Duodenal mucosa (tissue), 2 donors: ENCODE measurements around the gene ATOSA.

ENCODE experiments used
- H3K27ac ChIP-seq: one replicate; pipeline ENCODE4 v1.7.0; 2013; ENCODE audit warnings: low read depth, low read length
- H3K27me3 ChIP-seq, 2 donors: one replicate each; pipeline ENCODE4 v1.7.0; 2013; ENCODE audit warnings: low read length in 2 of 2, control low read depth in 1 of 2; ENCODE audit not compliant: insufficient read depth in 2 of 2, control insufficient read depth in 1 of 2
- H3K36me3 ChIP-seq, 2 donors: one replicate each; pipeline ENCODE4 v1.7.0; 2013; ENCODE audit warnings: low read length in 2 of 2, control low read depth in 1 of 2; ENCODE audit not compliant: insufficient read depth in 2 of 2, control insufficient read depth in 1 of 2
- H3K4me1 ChIP-seq, 2 donors: one replicate each; pipeline ENCODE4 v1.7.0; 2013; ENCODE audit warnings: low read length in 2 of 2, control low read depth in 1 of 2; ENCODE audit not compliant: insufficient read depth in 2 of 2, control insufficient read depth in 1 of 2
- H3K4me3 ChIP-seq, 2 donors: one replicate each; pipeline ENCODE4 v1.7.0; 2013; ENCODE audit warnings: low read length in 2 of 2, low read depth in 1 of 2
- H3K9ac ChIP-seq, 2 donors: one replicate each; pipeline ENCODE4 v1.7.0; 2013; ENCODE audit warnings: low read length in 2 of 2, low read depth in 1 of 2
- H3K9me3 ChIP-seq, 2 donors: one replicate each; pipeline ENCODE4 v1.7.0; 2013; ENCODE audit warnings: low read length in 2 of 2, control low read depth in 1 of 2; ENCODE audit not compliant: control insufficient read depth in 1 of 2

Gene ATOSA

DNA sequence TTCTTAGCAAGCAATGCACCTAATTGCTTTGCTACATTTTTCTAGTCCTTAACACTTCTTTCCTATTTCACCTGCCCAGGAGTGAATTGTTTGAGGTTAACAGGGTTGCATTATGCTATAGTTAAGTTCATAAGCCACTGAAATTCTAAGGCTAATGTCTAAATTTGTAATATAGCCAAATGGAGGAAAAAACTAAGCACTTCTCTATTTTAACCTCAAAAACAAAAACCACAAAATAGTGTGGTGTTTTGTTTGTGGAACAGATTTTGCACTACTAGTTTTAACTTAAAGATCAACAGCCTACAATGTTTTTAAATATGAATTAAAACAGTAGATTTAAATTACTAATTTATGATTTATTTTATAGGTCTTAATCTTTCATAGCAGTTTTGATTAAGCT lies 5.5 kb downstream of the ATOSA start:
- H3K27ac ChIP-seq, result no peak overlapping the region
- H3K9ac ChIP-seq, result no peak overlapping the region
- H3K36me3 ChIP-seq, result peaks cover 15 to 31% of the 10 kb centered on the region in 2 donors
- peaks cover 24 to 25% of the 10 kb centered on the region in 2 donors for H3K4me1 ChIP-seq
- no peaks in the 10 kb centered on the region for H3K27me3 ChIP-seq
- no peak overlapping the region for H3K4me3 ChIP-seq
- no peaks in the 10 kb centered on the region for H3K9me3 ChIP-seq

DNA sequence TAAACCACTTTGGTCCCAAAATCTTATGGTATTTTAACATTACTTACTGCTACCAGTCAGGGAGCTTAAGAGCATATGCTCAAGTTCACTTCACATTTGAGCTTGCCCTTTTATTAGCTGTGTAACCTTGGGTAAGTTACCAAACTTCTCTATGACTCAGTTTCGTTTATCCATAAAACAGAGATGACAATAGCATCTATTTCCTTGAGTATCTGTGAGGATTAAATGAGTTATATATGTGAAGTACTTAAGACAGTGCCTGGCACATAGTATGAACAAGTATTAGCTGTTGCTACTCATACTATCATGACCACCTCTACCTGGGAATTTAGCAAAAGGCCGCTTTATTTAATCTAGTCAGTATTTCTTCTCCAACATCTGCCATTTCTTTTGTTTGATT lies 5.9 kb downstream of the ATOSA start:
- H3K4me3 ChIP-seq, result no peak overlapping the region
- H3K9ac ChIP-seq, result no peak overlapping the region
- H3K4me1 ChIP-seq, result peaks cover 24 to 25% of the 10 kb centered on the region in 2 donors
- no peaks in the 10 kb centered on the region for H3K27me3 ChIP-seq
- no peaks in the 10 kb centered on the region for H3K9me3 ChIP-seq
- H3K36me3 ChIP-seq, result peaks cover 15 to 33% of the 10 kb centered on the region in 2 donors
- H3K27ac ChIP-seq, result no peak overlapping the region

DNA sequence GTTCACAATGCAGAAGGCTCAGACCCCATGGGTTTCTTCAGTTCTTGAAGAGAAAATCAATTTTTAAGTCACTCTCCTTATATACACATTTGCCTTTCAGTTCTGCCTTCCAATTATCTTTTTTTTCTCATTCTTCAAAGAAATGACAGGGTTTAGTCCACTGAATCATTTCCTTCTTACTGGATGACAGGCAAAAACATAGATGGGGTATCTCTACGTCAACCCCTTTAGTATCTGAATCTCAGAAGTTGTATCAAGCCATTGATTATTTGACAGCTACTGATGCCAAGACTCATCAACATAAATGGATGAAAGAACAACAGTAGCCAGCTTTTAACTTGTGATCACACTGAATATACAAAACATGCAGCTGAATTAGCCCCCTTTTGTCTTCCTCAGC lies 6.5 kb downstream of the ATOSA start:
- Histone ChIP-seq H3K27ac (no peak overlapping the region), H3K36me3 (peaks cover 15 to 40% of the 10 kb centered on the region in 2 donors), H3K9me3 (no peaks in the 10 kb centered on the region), H3K4me3 (no peak overlapping the region), H3K4me1 (peaks cover 21 to 25% of the 10 kb centered on the region in 2 donors), H3K9ac (no peak overlapping the region), H3K27me3 (no peaks in the 10 kb centered on the region)

DNA sequence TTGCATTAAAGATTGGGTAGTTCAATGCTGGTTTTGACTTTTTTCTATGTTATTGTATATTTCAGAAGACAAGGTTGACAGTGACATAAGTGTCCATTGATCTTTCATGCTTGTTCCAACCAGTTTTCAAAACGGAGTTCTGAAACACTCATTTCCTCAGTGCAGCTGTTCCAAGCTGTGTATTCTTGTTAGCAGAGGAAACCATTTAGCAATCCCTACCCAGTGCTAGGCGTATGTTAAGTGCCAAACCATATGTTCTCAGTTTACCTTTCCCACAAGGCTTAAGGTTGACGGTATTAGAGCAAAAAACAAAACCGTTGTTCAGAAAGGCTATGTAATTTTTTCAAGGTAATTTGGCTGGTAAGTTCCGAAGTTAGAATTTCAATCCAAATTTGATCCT lies 9.1 kb downstream of the ATOSA start:
- peaks cover 19 to 57% of the 10 kb centered on the region in 2 donors for H3K36me3 ChIP-seq
- H3K9ac ChIP-seq, result no peak overlapping the region
- no peaks in the 10 kb centered on the region for H3K9me3 ChIP-seq
- no peak overlapping the region for H3K27ac ChIP-seq
- H3K4me3 ChIP-seq, result no peak overlapping the region
- H3K27me3 ChIP-seq, result no peaks in the 10 kb centered on the region
- H3K4me1 ChIP-seq, result peaks cover under 1 to 8% of the 10 kb centered on the region in 2 donors

DNA sequence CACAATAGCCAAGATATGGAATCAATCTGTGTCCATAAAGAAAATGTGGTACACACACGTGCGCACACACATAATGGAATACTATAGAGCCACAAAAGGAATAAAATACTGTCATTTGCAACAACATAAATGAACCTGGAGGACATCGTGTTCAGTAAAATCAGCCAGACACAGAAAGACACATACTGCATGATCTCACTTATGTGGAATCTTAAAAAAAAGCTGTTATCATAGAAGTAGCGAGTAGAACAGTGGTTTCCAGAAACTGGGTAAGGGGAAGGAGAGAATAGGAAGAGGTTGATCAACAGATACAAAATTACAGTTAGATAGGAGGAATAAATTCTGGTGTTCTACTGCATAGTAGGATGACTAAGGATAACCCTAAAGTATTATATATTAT lies 11.1 kb downstream of the ATOSA start:
- Histone ChIP-seq H3K27me3 (no peaks in the 10 kb centered on the region), H3K9me3 (no peaks in the 10 kb centered on the region), H3K4me3 (no peak overlapping the region), H3K36me3 (peaks cover 19 to 66% of the 10 kb centered on the region in 2 donors), H3K9ac (no peak overlapping the region), H3K4me1 (peaks cover 0 to 2% of the 10 kb centered on the region in 2 donors), H3K27ac (no peak overlapping the region)

DNA sequence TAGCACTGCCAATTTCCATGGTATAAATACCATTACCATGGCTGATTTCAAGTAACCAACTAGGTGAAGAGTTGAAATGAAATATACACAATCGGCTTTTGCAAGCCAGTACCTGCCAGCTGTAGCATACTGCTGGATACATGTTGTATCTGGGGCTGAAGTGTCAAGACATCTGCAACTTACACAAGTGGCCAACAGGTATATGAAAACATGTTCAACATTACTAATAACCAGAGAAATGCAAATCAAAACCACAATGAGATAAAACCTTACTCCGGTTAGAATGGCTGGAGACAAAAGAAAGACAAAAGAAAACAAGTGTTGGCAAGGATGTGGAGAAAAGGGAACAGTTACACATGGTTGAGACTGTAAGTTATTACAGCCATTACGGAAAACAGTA lies 11.6 kb downstream of the ATOSA start:
- no peaks in the 10 kb centered on the region for H3K4me1 ChIP-seq
- peaks cover 17 to 61% of the 10 kb centered on the region in 2 donors for H3K36me3 ChIP-seq
- no peak overlapping the region for H3K4me3 ChIP-seq
- H3K27ac ChIP-seq, result no peak overlapping the region
- H3K27me3 ChIP-seq, result no peaks in the 10 kb centered on the region
- no peak overlapping the region for H3K9ac ChIP-seq
- H3K9me3 ChIP-seq, result no peaks in the 10 kb centered on the region

DNA sequence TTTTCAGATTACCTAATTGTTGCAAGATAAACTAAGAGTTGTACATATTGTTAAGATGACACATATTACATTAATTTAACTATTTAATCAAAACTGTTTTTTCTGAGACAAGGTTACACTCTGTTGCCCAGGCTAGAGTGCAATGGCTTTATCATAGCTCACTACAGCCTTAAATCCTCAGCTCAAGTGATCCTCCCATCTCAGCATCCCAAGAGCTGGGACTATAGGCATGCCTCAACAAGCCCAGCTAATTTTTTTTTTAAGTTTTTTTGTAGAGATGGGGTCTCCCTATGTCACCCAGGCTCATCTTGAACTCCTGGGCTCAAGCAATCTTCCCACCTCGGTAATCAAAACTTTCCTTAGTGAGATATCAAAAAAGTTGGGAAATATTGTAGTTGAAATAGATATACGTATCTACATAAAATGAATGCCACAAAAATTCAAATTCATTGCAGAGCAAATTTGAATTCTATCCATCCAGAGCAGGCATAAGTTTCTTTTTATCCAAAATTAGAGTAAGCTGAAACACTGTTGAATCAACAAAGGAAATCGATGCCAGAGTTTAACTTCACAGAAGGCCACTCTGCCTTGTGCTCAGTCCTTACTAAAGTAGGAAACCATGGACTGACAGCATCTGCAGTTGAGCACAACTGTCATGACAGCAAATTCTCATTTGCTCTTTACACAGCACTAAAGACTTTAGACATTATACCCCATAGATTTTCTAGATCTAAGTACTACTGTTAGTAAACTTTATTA lies 15.5 kb downstream of the ATOSA start:
- Histone ChIP-seq H3K9me3 (no peaks in the 10 kb centered on the region), H3K4me1 (no peaks in the 10 kb centered on the region), H3K4me3 (no peak overlapping the region), H3K27me3 (no peaks in the 10 kb centered on the region), H3K9ac (no peak overlapping the region), H3K27ac (no peak overlapping the region), H3K36me3 (peaks cover 8 to 48% of the 10 kb centered on the region in 2 donors)

DNA sequence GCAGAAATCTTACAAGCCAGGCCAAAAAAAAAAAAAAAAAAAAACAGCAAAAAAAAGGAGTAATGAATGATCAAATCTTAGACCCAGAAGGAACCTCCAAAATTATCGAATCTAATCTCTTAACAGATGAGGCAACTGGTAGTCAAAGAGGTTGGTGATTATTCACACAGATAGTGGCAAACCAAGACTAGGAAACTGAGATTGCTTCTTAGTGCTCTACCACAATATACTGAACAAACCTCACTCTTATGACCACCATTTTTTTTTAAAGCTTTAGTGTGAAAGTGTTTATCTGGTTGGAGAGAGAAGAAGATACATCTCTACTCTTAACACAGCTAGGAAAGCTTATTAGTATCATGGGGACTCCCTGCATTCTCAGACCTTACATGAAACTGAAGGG lies 17.3 kb downstream of the ATOSA start:
- no peaks in the 10 kb centered on the region for H3K9me3 ChIP-seq
- no peak overlapping the region for H3K4me3 ChIP-seq
- H3K27me3 ChIP-seq, result no peaks in the 10 kb centered on the region
- no peak overlapping the region for H3K9ac ChIP-seq
- no peaks in the 10 kb centered on the region for H3K4me1 ChIP-seq
- no peak overlapping the region for H3K27ac ChIP-seq
- peaks cover 11 to 44% of the 10 kb centered on the region in 2 donors for H3K36me3 ChIP-seq

DNA sequence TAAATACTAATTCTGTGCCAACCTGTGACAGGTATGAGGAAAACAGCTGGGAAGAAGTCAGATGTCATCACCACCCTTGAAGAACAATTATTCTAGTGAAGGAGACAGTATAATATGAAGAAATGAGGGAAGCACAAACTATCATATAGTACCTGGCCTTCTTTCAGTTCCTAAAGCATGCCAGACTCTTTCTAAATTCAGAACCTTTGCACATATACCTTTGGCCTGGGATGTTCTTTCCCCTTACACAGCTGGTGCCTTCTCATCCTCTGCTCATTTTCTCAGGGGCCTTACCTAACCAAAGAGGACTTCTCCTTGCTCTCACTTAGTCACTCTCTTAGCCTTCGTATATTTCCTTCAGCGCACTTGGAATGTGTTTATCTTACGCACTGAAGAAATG lies 19.0 kb downstream of the ATOSA start:
- Histone ChIP-seq H3K36me3 (peaks cover 8 to 38% of the 10 kb centered on the region in 2 donors), H3K4me3 (no peak overlapping the region), H3K4me1 (no peaks in the 10 kb centered on the region), H3K9ac (no peak overlapping the region), H3K27me3 (no peaks in the 10 kb centered on the region), H3K27ac (no peak overlapping the region), H3K9me3 (no peaks in the 10 kb centered on the region)

DNA sequence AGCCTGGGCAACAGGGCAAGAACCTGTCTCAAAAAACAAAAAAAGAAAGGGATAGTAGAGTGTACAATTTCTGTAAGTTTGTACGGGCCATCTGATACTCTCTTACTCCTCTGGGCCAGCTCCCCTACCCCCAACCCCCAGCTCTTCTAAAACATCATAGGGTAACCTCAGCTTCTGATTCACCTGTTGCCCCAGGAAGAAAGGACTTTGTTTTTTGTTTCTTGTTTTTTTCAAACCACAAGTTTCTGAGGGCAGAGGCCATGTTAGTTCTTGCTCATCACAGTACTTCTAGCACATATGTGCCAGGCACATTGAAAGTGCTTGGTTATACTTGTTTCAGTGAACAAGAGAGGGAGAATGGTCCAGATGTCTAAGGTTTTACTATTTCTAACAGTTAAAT lies 20.2 kb downstream of the ATOSA start:
- no peak overlapping the region for H3K27ac ChIP-seq
- peaks cover 4 to 33% of the 10 kb centered on the region in 2 donors for H3K36me3 ChIP-seq
- no peak overlapping the region for H3K9ac ChIP-seq

More for the DNA sequence above, 20.2 kb downstream of the ATOSA start:
- Histone ChIP-seq H3K27me3 (no peaks in the 10 kb centered on the region), H3K9me3 (no peaks in the 10 kb centered on the region), H3K4me3 (no peak overlapping the region), H3K4me1 (no peaks in the 10 kb centered on the region)
